GM19455 (cell line): ENCODE data around the gene VCP.
"Not testable (repeated sequence)": the region's sequence is repeated elsewhere in the genome, so short reads cannot be mapped to it uniquely, and the experiment has no call there.

Experiments used
- ATAC-seq: cut with Tn5 transposase; IDR thresholded peaks from one replicate; pipeline ENCODE4 v1.9.1; 2021; ENCODE audit not compliant: unreplicated experiment

The VCP gene

DNA sequence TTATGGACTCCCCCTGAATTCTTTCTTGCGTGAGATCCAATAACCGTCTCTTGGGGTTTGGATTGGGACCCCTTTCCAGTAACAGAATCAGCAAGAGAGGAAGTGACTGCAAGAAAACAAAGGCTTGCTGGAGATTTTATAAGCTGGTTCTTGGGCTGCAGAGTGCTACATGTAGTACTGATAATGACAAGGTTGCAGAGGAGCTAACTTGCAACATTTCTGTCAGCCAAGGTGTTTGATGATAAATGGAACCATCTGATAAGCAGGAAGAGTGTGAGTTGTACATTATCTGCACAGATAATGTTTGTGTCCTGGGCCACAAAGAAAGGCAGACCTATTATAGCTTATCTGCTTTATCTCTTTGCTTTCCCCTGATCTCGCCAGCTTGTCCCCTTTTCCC, 45.8 kb downstream of the VCP start:
- ATAC-seq = no peak

DNA sequence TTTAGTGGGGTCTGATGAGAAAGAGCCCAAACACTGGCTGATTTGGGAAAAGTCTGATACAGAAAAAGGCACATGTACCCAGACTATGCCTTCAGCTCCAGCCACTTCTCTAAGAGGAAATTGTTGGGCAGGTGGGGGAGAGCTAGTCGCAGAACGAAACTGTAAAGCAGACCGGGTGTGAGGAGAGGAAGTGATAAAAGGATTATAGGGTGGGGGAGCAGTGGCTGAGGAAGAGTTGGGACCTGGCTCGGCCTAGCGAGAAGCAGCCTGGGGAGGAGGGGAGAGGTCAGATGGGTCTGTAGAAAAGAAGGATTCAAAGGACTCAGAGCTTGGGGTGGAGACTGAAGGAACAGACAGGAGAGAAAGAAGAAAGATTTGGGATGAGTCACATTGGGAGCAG, 49.0 kb downstream of the VCP start:
- not testable (repeated sequence) for ATAC-seq

DNA sequence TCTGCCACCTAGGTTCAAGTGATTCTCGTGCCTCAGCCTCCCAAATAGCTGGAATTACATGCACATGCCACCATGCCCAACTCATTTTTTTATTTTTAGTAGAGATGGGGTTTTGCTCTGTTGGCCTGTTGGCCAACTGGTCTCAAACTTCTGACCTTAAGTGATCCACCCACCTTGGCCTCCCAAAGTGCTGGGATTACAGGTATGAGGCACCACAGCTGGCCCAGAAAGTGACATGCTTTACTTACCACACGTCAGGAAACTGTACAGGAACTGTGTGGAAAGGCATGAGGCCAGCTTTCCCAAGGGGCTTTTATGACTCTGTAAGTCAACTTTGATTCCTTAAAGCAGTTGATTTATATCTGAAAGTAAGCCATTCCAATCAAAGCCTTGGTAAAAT, 57.9 kb downstream of the VCP start:
- ATAC-seq = no peak

DNA sequence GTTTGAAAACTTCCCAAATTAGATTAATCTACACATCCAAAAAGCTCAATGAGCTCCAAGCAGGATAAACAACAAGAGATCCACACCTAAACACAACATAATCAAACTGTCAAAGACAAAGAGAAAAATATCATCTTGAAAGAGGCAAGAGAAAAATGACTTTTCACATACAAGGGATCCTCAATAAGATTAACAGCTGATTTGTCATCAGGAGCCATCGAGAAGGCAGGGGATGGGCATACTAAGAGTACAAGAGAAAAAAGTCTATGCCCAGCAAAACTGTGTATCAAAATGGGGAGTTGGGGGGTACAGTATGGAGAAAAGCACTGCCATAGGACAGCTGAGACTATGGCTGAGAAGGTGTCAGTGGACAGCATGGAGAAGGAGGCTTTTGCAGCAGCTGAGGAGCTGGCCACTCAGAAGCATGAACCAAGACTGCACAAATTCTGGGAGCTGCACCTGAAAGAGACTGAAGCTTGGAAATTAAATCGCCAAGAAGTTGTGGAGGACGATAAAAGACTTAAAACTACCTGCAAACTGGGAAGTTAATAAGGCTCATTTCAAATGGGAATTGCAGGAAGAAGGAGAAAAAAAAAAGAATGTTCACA, 62.0 kb downstream of the VCP start:
- no peak for ATAC-seq
